H1 (cell line): Measurements from ENCODE around the gene UVRAG. TPM values are rescaled to one million over a fixed set of nuclear protein-coding genes. Genes with fewer than 3 reads are reported as not detected.

Experiments
- CTCF ChIA-PET: fragments of 300-600 bp; sonication (Branson Sonifier 250); formaldehyde crosslinking; loops from one replicate; lab custom pipeline; 2021; ENCODE audit not compliant: partially characterized antibody; lab: Charles Lee
- POLR2A ChIA-PET: fragments of 300-600 bp; sonication (Branson Sonifier 250); formaldehyde crosslinking; loops from one replicate; lab custom pipeline; 2021; ENCODE audit warnings: inconsistent platforms; ENCODE audit not compliant: partially characterized antibody; lab: Charles Lee
- DNase-seq, 2 experiments: peaks; one replicate each; pipeline versions ENCODE4 v3.0.0 to v3.0.0-alpha.2; 2010 to 2022; ENCODE audit warnings: low spot score in 2 of 2, low read depth in 1 of 2, mixed read lengths in 1 of 2
- FAIRE-seq: peaks from 2 replicates; lab custom pipeline; 2011; peaks lifted over from hg19 to GRCh38; lab: Jason Lieb, UNC
- H2AFZ ChIP-seq: 2 replicates; pipeline ENCODE4 v1.8.1; 2012; ENCODE audit warnings: low read length, inconsistent platforms
- H2AK5ac ChIP-seq: 2 replicates; pipeline ENCODE4 v1.6.1; 2013; ENCODE audit warnings: low read depth, low read length
- H2BK120ac ChIP-seq: replicated peaks from 2 replicates; pipeline ENCODE3; 2013; ENCODE audit warnings: low read depth, low read length, inconsistent platforms
- H2BK12ac ChIP-seq: 2 replicates; pipeline ENCODE4 v1.6.1; 2013; ENCODE audit warnings: low read depth, low read length
- H2BK15ac ChIP-seq: 2 replicates; pipeline ENCODE4 v1.6.1; 2013; ENCODE audit warnings: low read length
- H2BK20ac ChIP-seq: 2 replicates; pipeline ENCODE4 v1.6.1; 2013; ENCODE audit warnings: low read length
- H2BK5ac ChIP-seq: 2 replicates; pipeline ENCODE4 v1.6.1; 2013; ENCODE audit warnings: low read depth, low read length
- H3K14ac ChIP-seq: 2 replicates; pipeline ENCODE4 v1.6.1; 2013; ENCODE audit warnings: inconsistent platforms; ENCODE audit not compliant: insufficient read length
- H3K18ac ChIP-seq: 2 replicates; pipeline ENCODE4 v1.6.1; 2013; ENCODE audit warnings: low read length; ENCODE audit errors: extremely low read depth
- H3K23ac ChIP-seq: 2 replicates; pipeline ENCODE4 v1.6.1; 2013; ENCODE audit warnings: inconsistent platforms; ENCODE audit not compliant: insufficient read length
- H3K23me2 ChIP-seq: 2 replicates; pipeline ENCODE4 v1.6.1; 2013; ENCODE audit warnings: low read depth, low read length
- H3K27ac ChIP-seq: 2 replicates; pipeline ENCODE4 v1.6.1; 2011; ENCODE audit warnings: low read depth, low read length, inconsistent platforms
- H3K27me3 ChIP-seq, 4 experiments: replicated peaks in 1 of 4; 1 replicate in 1 of 4; 2 replicates in 3 of 4; pipeline versions ENCODE4 v1.6.1 to v1.8.1; 2011 to 2013; ENCODE audit warnings: low read length in 3 of 4, mild to moderate bottlenecking in 3 of 4, inconsistent platforms in 2 of 4, mixed read lengths in 2 of 4, moderate library complexity in 1 of 4; ENCODE audit not compliant: control insufficient read depth in 3 of 4, insufficient read depth in 3 of 4; ENCODE audit errors: extremely low read depth in 1 of 4
- H3K36me3 ChIP-seq, 4 experiments: 2 replicates each; pipeline versions ENCODE4 v1.6.1 to v1.8.1; 2011 to 2013; ENCODE audit warnings: mild to moderate bottlenecking in 4 of 4, low read length in 3 of 4, moderate library complexity in 2 of 4, control low read depth in 1 of 4, inconsistent platforms in 1 of 4; ENCODE audit not compliant: insufficient read depth in 4 of 4, control insufficient read depth in 2 of 4
- H3K4ac ChIP-seq: replicated peaks from 2 replicates; pipeline ENCODE3; 2013; ENCODE audit warnings: low read length, low read depth, mixed read lengths, inconsistent platforms; ENCODE audit not compliant: insufficient read length
- H3K4me1 ChIP-seq, 4 experiments: replicated peaks in 1 of 4; 1 replicate in 1 of 4; 2 replicates in 3 of 4; pipeline versions ENCODE4 v1.6.1 to v1.8.1; 2011 to 2013; ENCODE audit warnings: low read length in 3 of 4, inconsistent platforms in 2 of 4, mixed read lengths in 1 of 4; ENCODE audit not compliant: insufficient read depth in 4 of 4, control insufficient read depth in 3 of 4
- H3K4me2 ChIP-seq, 2 experiments: 2 replicates each; pipeline versions ENCODE4 v1.6.1 to v1.8.1; 2011 to 2013; ENCODE audit warnings: low read depth in 2 of 2, low read length in 2 of 2, control low read depth in 1 of 2, inconsistent platforms in 1 of 2, mild to moderate bottlenecking in 1 of 2; ENCODE audit not compliant: insufficient read depth in 1 of 2
- H3K4me3 ChIP-seq, 4 experiments: fragments of 200-600, 300-600 bp in 1 of 4; sonication (generic), shearing (Covaris generic), sonication (Bioruptor Twin) in 1 of 4; 2 replicates each; pipeline versions ENCODE4 v1.5.1 to v1.8.1; 2011 to 2016; ENCODE audit warnings: low read length in 4 of 4, low read depth in 3 of 4, control low read depth in 2 of 4, inconsistent platforms in 2 of 4, mild to moderate bottlenecking in 2 of 4, mixed read lengths in 1 of 4, moderate library complexity in 1 of 4; ENCODE audit not compliant: insufficient read depth in 2 of 4; ENCODE audit errors: extremely low read depth in 1 of 4
- H3K56ac ChIP-seq: replicated peaks from 2 replicates; pipeline ENCODE3; 2013; ENCODE audit warnings: low read depth, mild to moderate bottlenecking, mixed read lengths, low read length, inconsistent platforms; ENCODE audit not compliant: insufficient read length
- H3K79me1 ChIP-seq: 2 replicates; pipeline ENCODE4 v1.6.1; 2013; ENCODE audit warnings: low read depth, low read length, control low read depth
- H3K79me2 ChIP-seq, 2 experiments: 2 replicates each; pipeline versions ENCODE4 v1.6.1 to v1.8.1; 2012 to 2013; ENCODE audit warnings: low read length in 2 of 2, mild to moderate bottlenecking in 2 of 2, inconsistent platforms in 1 of 2; ENCODE audit not compliant: insufficient read depth in 2 of 2, control insufficient read depth in 1 of 2
- H3K9ac ChIP-seq, 4 experiments: replicated peaks in 1 of 4; 1 replicate in 1 of 4; 2 replicates in 3 of 4; pipeline versions ENCODE4 v1.6.1 to v1.8.1; 2011 to 2013; ENCODE audit warnings: low read depth in 3 of 4, low read length in 3 of 4, control low read depth in 2 of 4, mild to moderate bottlenecking in 2 of 4, moderate library complexity in 2 of 4, inconsistent platforms in 1 of 4; ENCODE audit errors: extremely low read depth in 1 of 4
- H3K9me3 ChIP-seq, 2 experiments: 2 replicates each; pipeline versions ENCODE4 v1.6.1 to v1.8.1; 2012 to 2013; ENCODE audit warnings: mild to moderate bottlenecking in 2 of 2, moderate library complexity in 2 of 2, control low read depth in 1 of 2, inconsistent platforms in 1 of 2, low read depth in 1 of 2, low read length in 1 of 2, mixed read lengths in 1 of 2; ENCODE audit not compliant: insufficient read depth in 2 of 2
- H4K20me1 ChIP-seq, 2 experiments: replicated peaks in 1 of 2; 2 replicates each; pipeline versions ENCODE3 to v1.8.1; 2011 to 2013; ENCODE audit warnings: inconsistent platforms in 2 of 2, low read length in 2 of 2, mild to moderate bottlenecking in 1 of 2; ENCODE audit not compliant: insufficient read depth in 2 of 2, control insufficient read depth in 1 of 2
- H4K5ac ChIP-seq: 2 replicates; pipeline ENCODE4 v1.6.1; 2013; ENCODE audit warnings: low read length, low read depth, mixed read lengths, inconsistent platforms; ENCODE audit not compliant: insufficient read length
- H4K8ac ChIP-seq: 2 replicates; pipeline ENCODE4 v1.8.0; 2013; ENCODE audit warnings: mild to moderate bottlenecking, moderate library complexity, low read length, inconsistent platforms; ENCODE audit not compliant: insufficient read depth; ENCODE audit errors: extremely low read depth
- H4K91ac ChIP-seq: replicated peaks from 2 replicates; pipeline ENCODE3; 2013; ENCODE audit warnings: low read length, mixed read lengths, inconsistent platforms; ENCODE audit not compliant: insufficient read length
- GABPA ChIP-seq: IDR thresholded peaks from 2 replicates; pipeline ENCODE4 v1.6.1; 2011; ENCODE audit warnings: mild to moderate bottlenecking, low read length, moderate library complexity, borderline replicate concordance; ENCODE audit not compliant: insufficient read depth
- MAFK ChIP-seq: IDR thresholded peaks from 2 replicates; pipeline ENCODE4 v1.6.1; 2012; ENCODE audit warnings: low read depth, mild to moderate bottlenecking, improper control_type of control experiment, low read length
- polyA plus RNA-seq, 7 experiments: library from polyadenylated mRNA; depleted of rRNA in 3 of 7; stranded (reverse) in 5 of 7; unstranded in 2 of 7; fragments of >200 nt in 5 of 7; fragments of 200-250 nt in 2 of 7; gene quantifications; 1 replicate in 5 of 7; 2 replicates in 1 of 7; 4 replicates in 1 of 7; pipeline versions ENCODE4 v1.2.1 to v1.2.3, GENCODE V29; 2011 to 2013; ENCODE audit warnings: missing spikeins in 2 of 7, mixed read lengths in 2 of 7
- total RNA-seq: library from RNA; stranded (reverse); fragmentation: NEBNext Ultra II Directional; extraction: Animal tissue kit (Norgen Biotek cat#: 25700); gene quantifications from 2 replicates; pipeline ENCODE4 v1.2.1, GENCODE V29; 2021

Gene UVRAG
- total and polyA plus RNA-seq, 2 of the 8 experiments (the other 6 are each of a cell fraction or from before 2014, with no cell fraction given): 5.5 to 14.7 TPM

DNA sequence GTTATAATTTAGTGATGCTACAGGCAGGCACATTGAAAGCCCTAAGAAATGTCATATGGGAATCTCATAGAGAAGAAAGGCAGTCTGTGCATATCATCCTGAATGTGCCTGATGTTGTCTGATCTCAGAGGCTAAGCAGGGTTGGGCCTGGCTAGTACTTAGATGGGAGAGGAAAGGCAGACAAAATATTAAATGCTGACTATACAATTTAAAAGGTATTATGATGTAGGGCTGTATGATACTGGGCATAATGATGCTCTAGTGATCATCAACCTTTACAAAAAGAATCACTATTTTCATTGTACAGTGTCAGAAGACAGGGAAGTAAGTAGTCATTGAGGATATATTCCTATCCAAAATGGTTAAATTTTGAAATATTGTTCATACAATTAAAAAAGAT, 119.8 kb downstream of the UVRAG start:
- Histone ChIP-seq H2BK5ac (no peak overlapping the region), H2AFZ (no peak overlapping the region), H3K79me2 (no peaks in the 10 kb centered on the region), H2BK15ac (no peak overlapping the region), H3K9ac (no peak overlapping the region), H3K4ac (no peak overlapping the region), H3K4me1 (no peaks in the 10 kb centered on the region), H3K36me3 (no peaks in the 10 kb centered on the region; a peak in 1 of 8 replicates), H3K56ac (no peak overlapping the region), H3K4me3 (no peak overlapping the region), H3K9me3 (no peaks in the 10 kb centered on the region), H4K91ac (no peak overlapping the region), H2BK12ac (no peak overlapping the region), H3K23me2 (no peaks in the 10 kb centered on the region), H3K4me2 (no peak overlapping the region), H2AK5ac (no peak overlapping the region), H4K5ac (no peak overlapping the region), H3K18ac (no peak overlapping the region), H4K20me1 (peaks cover 0 to 1% of the 10 kb centered on the region in 2 experiments), H3K79me1 (no peaks in the 10 kb centered on the region; the same call in 1 of the 2 replicates), H2BK20ac (no peak overlapping the region), H3K27me3 (no peaks in the 10 kb centered on the region), H2BK120ac (no peak overlapping the region), H3K14ac (no peak overlapping the region), H3K23ac (no peak overlapping the region), H3K27ac (no peak overlapping the region), H4K8ac (no peak overlapping the region)
- CTCF ChIA-PET: interaction anchor here (1.0 to 1.2 kb wide), 2 partner anchors 8 to 22 kb away, joined by 3 read pairs; no protein-coding TSS in a partner anchor
- no peak for DNase-seq
- FAIRE-seq: no peak
- POLR2A ChIA-PET: no interaction called here
- TF ChIP-seq MAFK (peak; percentile 33; the same call in 1 of the 2 replicates), GABPA (no peak)
